ENCODE measurements around the gene LMNB1. TPM values are rescaled to one million over a fixed set of nuclear protein-coding genes. Genes with fewer than 3 reads are reported as not detected.

LMNB1 gene
- total RNA-seq, 2 donors from 2014 or later = 1.3 to 2.0 TPM

DNA sequence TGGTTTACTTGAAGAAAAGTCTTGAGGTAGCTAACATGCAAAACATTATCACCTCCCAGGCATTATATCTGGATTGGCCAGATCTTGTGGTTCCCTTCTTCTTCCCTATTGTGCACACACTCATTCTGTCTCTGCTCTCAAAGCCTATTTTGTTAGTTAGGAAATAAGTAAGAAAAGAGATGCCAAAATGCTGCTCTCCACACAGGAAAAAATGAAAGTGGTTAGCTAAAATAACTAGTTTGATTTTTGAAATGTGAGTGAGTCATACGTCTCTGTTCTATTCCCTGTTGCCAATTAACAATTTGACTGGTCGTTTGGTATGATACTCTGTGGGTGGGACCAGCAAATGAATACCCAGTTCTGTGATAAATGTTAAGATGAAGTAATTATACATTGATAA, 28.1 kb downstream of the LMNB1 start:
- no peaks in the 10 kb centered on the region for H3K4me1 ChIP-seq
- no peak overlapping the region for H3K4me3 ChIP-seq
- H3K36me3 ChIP-seq (replicated peaks in 1 of 2; ENCODE audit: insufficient read depth in 1 of 2, low read depth in 2 of 2) = no peaks in the 10 kb centered on the region
- no peak for ATAC-seq
- H3K9me3 ChIP-seq = no peaks in the 10 kb centered on the region
- H3K27me3 ChIP-seq = no peaks in the 10 kb centered on the region
- no peak overlapping the region for H3K27ac ChIP-seq
- intact Hi-C loops (cut with DNase I) = no loop called here
- TF ChIP-seq POLR2A (IDR thresholded peaks at IDR 0.05) = no peak
- TF ChIP-seq, protein P1, sequence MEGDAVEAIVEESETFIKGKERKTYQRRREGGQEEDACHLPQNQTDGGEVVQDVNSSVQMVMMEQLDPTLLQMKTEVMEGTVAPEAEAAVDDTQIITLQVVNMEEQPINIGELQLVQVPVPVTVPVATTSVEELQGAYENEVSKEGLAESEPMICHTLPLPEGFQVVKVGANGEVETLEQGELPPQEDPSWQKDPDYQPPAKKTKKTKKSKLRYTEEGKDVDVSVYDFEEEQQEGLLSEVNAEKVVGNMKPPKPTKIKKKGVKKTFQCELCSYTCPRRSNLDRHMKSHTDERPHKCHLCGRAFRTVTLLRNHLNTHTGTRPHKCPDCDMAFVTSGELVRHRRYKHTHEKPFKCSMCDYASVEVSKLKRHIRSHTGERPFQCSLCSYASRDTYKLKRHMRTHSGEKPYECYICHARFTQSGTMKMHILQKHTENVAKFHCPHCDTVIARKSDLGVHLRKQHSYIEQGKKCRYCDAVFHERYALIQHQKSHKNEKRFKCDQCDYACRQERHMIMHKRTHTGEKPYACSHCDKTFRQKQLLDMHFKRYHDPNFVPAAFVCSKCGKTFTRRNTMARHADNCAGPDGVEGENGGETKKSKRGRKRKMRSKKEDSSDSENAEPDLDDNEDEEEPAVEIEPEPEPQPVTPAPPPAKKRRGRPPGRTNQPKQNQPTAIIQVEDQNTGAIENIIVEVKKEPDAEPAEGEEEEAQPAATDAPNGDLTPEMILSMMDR (IDR thresholded peaks at IDR 0.05) = no peak
- no peak for DNase-seq
- 60 to 62% methylated on average over 2 of the region's 2 CpGs for WGBS, 2 donors

GRCh38 chr5:126808521-126808988, 31.6 kb downstream of the LMNB1 start:
- H3K4me3 ChIP-seq = no peak overlapping the region
- H3K36me3 ChIP-seq (replicated peaks in 1 of 2; ENCODE audit: insufficient read depth in 1 of 2, low read depth in 2 of 2) = peaks cover 0 to 3% of the 10 kb centered on the region in 2 donors
- no peak for TF ChIP-seq POLR2A (IDR thresholded peaks at IDR 0.05)
- TF ChIP-seq, protein P1 (IDR thresholded peaks at IDR 0.05) = peak; percentile 17 to 56 (median 44)
- DNase-seq (no peak), ATAC-seq (no peak)
- H3K27me3 ChIP-seq = no peaks in the 10 kb centered on the region
- H3K27ac ChIP-seq = peak overlapping the region in 1 of 4 donors; percentile 22
- H3K4me1 ChIP-seq = no peaks in the 10 kb centered on the region
- intact Hi-C loops (cut with DNase I) = no loop called here
- no peaks in the 10 kb centered on the region for H3K9me3 ChIP-seq
- 46 to 52% methylated on average over 5 of the region's 5 CpGs for WGBS, 2 donors

DNA sequence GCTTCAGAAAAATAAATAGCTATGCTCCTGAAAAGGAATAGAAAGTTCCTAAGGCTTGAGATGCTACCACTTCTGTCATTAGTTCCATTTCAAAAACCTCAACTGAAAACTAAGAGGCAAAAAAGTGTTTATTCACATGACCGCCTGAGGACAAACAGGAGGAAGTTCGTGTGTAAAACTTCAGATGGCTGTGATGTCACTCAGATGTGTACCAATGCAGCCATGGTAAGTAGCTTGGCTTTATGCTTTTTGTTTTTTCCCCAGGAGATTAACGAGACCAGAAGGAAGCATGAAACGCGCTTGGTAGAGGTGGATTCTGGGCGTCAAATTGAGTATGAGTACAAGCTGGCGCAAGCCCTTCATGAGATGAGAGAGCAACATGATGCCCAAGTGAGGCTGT, 33.0 kb downstream of the LMNB1 start:
- no peak for TF ChIP-seq POLR2A (IDR thresholded peaks at IDR 0.05)
- TF ChIP-seq, protein P1 (IDR thresholded peaks at IDR 0.05) = no peak
- intact Hi-C loops (cut with DNase I) = no loop called here
- H3K4me3 ChIP-seq = no peak overlapping the region
- no peaks in the 10 kb centered on the region for H3K9me3 ChIP-seq
- H3K27me3 ChIP-seq = no peaks in the 10 kb centered on the region
- H3K27ac ChIP-seq = no peak overlapping the region
- ATAC-seq (no peak), DNase-seq (no peak)
- H3K4me1 ChIP-seq = no peaks in the 10 kb centered on the region
- 85 to 89% methylated on average over 7 of the region's 7 CpGs for WGBS, 2 donors
- peaks cover 0 to 3% of the 10 kb centered on the region in 2 donors for H3K36me3 ChIP-seq (replicated peaks in 1 of 2; ENCODE audit: insufficient read depth in 1 of 2, low read depth in 2 of 2)

- WGBS, 2 donors = 81 to 86% methylated on average over 4 of the region's 4 CpGs
- peak overlapping the region in 1 of 4 donors; percentile 25 for H3K27ac ChIP-seq
These were observed 33.9 kb downstream of the LMNB1 start for GRCh38 chr5:126810596-126811380.

More at GRCh38 chr5:126810596-126811380, 33.9 kb downstream of the LMNB1 start:
- ATAC-seq (no peak), DNase-seq (no peak)
- Histone ChIP-seq H3K36me3 (replicated peaks in 1 of 2; ENCODE audit: insufficient read depth in 1 of 2, low read depth in 2 of 2) (peaks cover 0 to 3% of the 10 kb centered on the region in 2 donors), H3K9me3 (no peaks in the 10 kb centered on the region), H3K4me3 (no peak overlapping the region), H3K27me3 (no peaks in the 10 kb centered on the region), H3K4me1 (no peaks in the 10 kb centered on the region)
- TF ChIP-seq, protein P1 (IDR thresholded peaks at IDR 0.05) = no peak
- no peak for TF ChIP-seq POLR2A (IDR thresholded peaks at IDR 0.05)
- intact Hi-C loops (cut with DNase I) = no loop called here
